H1 (cell line): Measurements from ENCODE around the gene TMEM252. TPM values are rescaled to one million over a fixed set of nuclear protein-coding genes. Genes with fewer than 3 reads are reported as not detected.
A peak's percentile ranks its signal among the peaks of the same experiment; 100 is the strongest.

Source experiments
- CTCF ChIA-PET: fragments of 300-600 bp; sonication (Branson Sonifier 250); formaldehyde crosslinking; loops from one replicate; lab custom pipeline; 2021; ENCODE audit not compliant: partially characterized antibody; lab: Charles Lee
- POLR2A ChIA-PET: fragments of 300-600 bp; sonication (Branson Sonifier 250); formaldehyde crosslinking; loops from one replicate; lab custom pipeline; 2021; ENCODE audit warnings: inconsistent platforms; ENCODE audit not compliant: partially characterized antibody; lab: Charles Lee
- DNase-seq, 2 experiments: peaks; one replicate each; pipeline versions ENCODE4 v3.0.0 to v3.0.0-alpha.2; 2010 to 2022; ENCODE audit warnings: low spot score in 2 of 2, low read depth in 1 of 2, mixed read lengths in 1 of 2
- FAIRE-seq: peaks from 2 replicates; lab custom pipeline; 2011; peaks lifted over from hg19 to GRCh38; lab: Jason Lieb, UNC
- H2AFZ ChIP-seq: 2 replicates; pipeline ENCODE4 v1.8.1; 2012; ENCODE audit warnings: low read length, inconsistent platforms
- H2AK5ac ChIP-seq: 2 replicates; pipeline ENCODE4 v1.6.1; 2013; ENCODE audit warnings: low read depth, low read length
- H2BK120ac ChIP-seq: replicated peaks from 2 replicates; pipeline ENCODE3; 2013; ENCODE audit warnings: low read depth, low read length, inconsistent platforms
- H2BK12ac ChIP-seq: 2 replicates; pipeline ENCODE4 v1.6.1; 2013; ENCODE audit warnings: low read depth, low read length
- H2BK15ac ChIP-seq: 2 replicates; pipeline ENCODE4 v1.6.1; 2013; ENCODE audit warnings: low read length
- H2BK20ac ChIP-seq: 2 replicates; pipeline ENCODE4 v1.6.1; 2013; ENCODE audit warnings: low read length
- H2BK5ac ChIP-seq: 2 replicates; pipeline ENCODE4 v1.6.1; 2013; ENCODE audit warnings: low read depth, low read length
- H3K14ac ChIP-seq: 2 replicates; pipeline ENCODE4 v1.6.1; 2013; ENCODE audit warnings: inconsistent platforms; ENCODE audit not compliant: insufficient read length
- H3K18ac ChIP-seq: 2 replicates; pipeline ENCODE4 v1.6.1; 2013; ENCODE audit warnings: low read length; ENCODE audit errors: extremely low read depth
- H3K23ac ChIP-seq: 2 replicates; pipeline ENCODE4 v1.6.1; 2013; ENCODE audit warnings: inconsistent platforms; ENCODE audit not compliant: insufficient read length
- H3K23me2 ChIP-seq: 2 replicates; pipeline ENCODE4 v1.6.1; 2013; ENCODE audit warnings: low read depth, low read length
- H3K27ac ChIP-seq: 2 replicates; pipeline ENCODE4 v1.6.1; 2011; ENCODE audit warnings: low read depth, low read length, inconsistent platforms
- H3K27me3 ChIP-seq, 4 experiments: replicated peaks in 1 of 4; 1 replicate in 1 of 4; 2 replicates in 3 of 4; pipeline versions ENCODE4 v1.6.1 to v1.8.1; 2011 to 2013; ENCODE audit warnings: low read length in 3 of 4, mild to moderate bottlenecking in 3 of 4, inconsistent platforms in 2 of 4, mixed read lengths in 2 of 4, moderate library complexity in 1 of 4; ENCODE audit not compliant: control insufficient read depth in 3 of 4, insufficient read depth in 3 of 4; ENCODE audit errors: extremely low read depth in 1 of 4
- H3K36me3 ChIP-seq, 4 experiments: 2 replicates each; pipeline versions ENCODE4 v1.6.1 to v1.8.1; 2011 to 2013; ENCODE audit warnings: mild to moderate bottlenecking in 4 of 4, low read length in 3 of 4, moderate library complexity in 2 of 4, control low read depth in 1 of 4, inconsistent platforms in 1 of 4; ENCODE audit not compliant: insufficient read depth in 4 of 4, control insufficient read depth in 2 of 4
- H3K4ac ChIP-seq: replicated peaks from 2 replicates; pipeline ENCODE3; 2013; ENCODE audit warnings: low read length, low read depth, mixed read lengths, inconsistent platforms; ENCODE audit not compliant: insufficient read length
- H3K4me1 ChIP-seq, 4 experiments: replicated peaks in 1 of 4; 1 replicate in 1 of 4; 2 replicates in 3 of 4; pipeline versions ENCODE4 v1.6.1 to v1.8.1; 2011 to 2013; ENCODE audit warnings: low read length in 3 of 4, inconsistent platforms in 2 of 4, mixed read lengths in 1 of 4; ENCODE audit not compliant: insufficient read depth in 4 of 4, control insufficient read depth in 3 of 4
- H3K4me2 ChIP-seq, 2 experiments: 2 replicates each; pipeline versions ENCODE4 v1.6.1 to v1.8.1; 2011 to 2013; ENCODE audit warnings: low read depth in 2 of 2, low read length in 2 of 2, control low read depth in 1 of 2, inconsistent platforms in 1 of 2, mild to moderate bottlenecking in 1 of 2; ENCODE audit not compliant: insufficient read depth in 1 of 2
- H3K4me3 ChIP-seq, 4 experiments: fragments of 200-600, 300-600 bp in 1 of 4; sonication (generic), shearing (Covaris generic), sonication (Bioruptor Twin) in 1 of 4; 2 replicates each; pipeline versions ENCODE4 v1.5.1 to v1.8.1; 2011 to 2016; ENCODE audit warnings: low read length in 4 of 4, low read depth in 3 of 4, control low read depth in 2 of 4, inconsistent platforms in 2 of 4, mild to moderate bottlenecking in 2 of 4, mixed read lengths in 1 of 4, moderate library complexity in 1 of 4; ENCODE audit not compliant: insufficient read depth in 2 of 4; ENCODE audit errors: extremely low read depth in 1 of 4
- H3K56ac ChIP-seq: replicated peaks from 2 replicates; pipeline ENCODE3; 2013; ENCODE audit warnings: low read depth, mild to moderate bottlenecking, mixed read lengths, low read length, inconsistent platforms; ENCODE audit not compliant: insufficient read length
- H3K79me1 ChIP-seq: 2 replicates; pipeline ENCODE4 v1.6.1; 2013; ENCODE audit warnings: low read depth, low read length, control low read depth
- H3K79me2 ChIP-seq, 2 experiments: 2 replicates each; pipeline versions ENCODE4 v1.6.1 to v1.8.1; 2012 to 2013; ENCODE audit warnings: low read length in 2 of 2, mild to moderate bottlenecking in 2 of 2, inconsistent platforms in 1 of 2; ENCODE audit not compliant: insufficient read depth in 2 of 2, control insufficient read depth in 1 of 2
- H3K9ac ChIP-seq, 4 experiments: replicated peaks in 1 of 4; 1 replicate in 1 of 4; 2 replicates in 3 of 4; pipeline versions ENCODE4 v1.6.1 to v1.8.1; 2011 to 2013; ENCODE audit warnings: low read depth in 3 of 4, low read length in 3 of 4, control low read depth in 2 of 4, mild to moderate bottlenecking in 2 of 4, moderate library complexity in 2 of 4, inconsistent platforms in 1 of 4; ENCODE audit errors: extremely low read depth in 1 of 4
- H3K9me3 ChIP-seq, 2 experiments: 2 replicates each; pipeline versions ENCODE4 v1.6.1 to v1.8.1; 2012 to 2013; ENCODE audit warnings: mild to moderate bottlenecking in 2 of 2, moderate library complexity in 2 of 2, control low read depth in 1 of 2, inconsistent platforms in 1 of 2, low read depth in 1 of 2, low read length in 1 of 2, mixed read lengths in 1 of 2; ENCODE audit not compliant: insufficient read depth in 2 of 2
- H4K20me1 ChIP-seq, 2 experiments: replicated peaks in 1 of 2; 2 replicates each; pipeline versions ENCODE3 to v1.8.1; 2011 to 2013; ENCODE audit warnings: inconsistent platforms in 2 of 2, low read length in 2 of 2, mild to moderate bottlenecking in 1 of 2; ENCODE audit not compliant: insufficient read depth in 2 of 2, control insufficient read depth in 1 of 2
- H4K5ac ChIP-seq: 2 replicates; pipeline ENCODE4 v1.6.1; 2013; ENCODE audit warnings: low read length, low read depth, mixed read lengths, inconsistent platforms; ENCODE audit not compliant: insufficient read length
- H4K8ac ChIP-seq: 2 replicates; pipeline ENCODE4 v1.8.0; 2013; ENCODE audit warnings: mild to moderate bottlenecking, moderate library complexity, low read length, inconsistent platforms; ENCODE audit not compliant: insufficient read depth; ENCODE audit errors: extremely low read depth
- H4K91ac ChIP-seq: replicated peaks from 2 replicates; pipeline ENCODE3; 2013; ENCODE audit warnings: low read length, mixed read lengths, inconsistent platforms; ENCODE audit not compliant: insufficient read length
- CEBPB ChIP-seq: IDR thresholded peaks from 2 replicates; pipeline ENCODE4 v1.6.1; 2012; ENCODE audit warnings: low read depth, low read length
- E2F6 ChIP-seq: IDR thresholded peaks from 2 replicates; pipeline ENCODE4 v1.6.1; 2012; ENCODE audit warnings: inconsistent platforms
- WGBS, 2 experiments: shearing (Covaris generic) in 1 of 2; methylation state at CpG; one replicate each; pipeline versions ENCODE4 v1.1.6 to v1.1.7; 2013 to 2015; ENCODE audit warnings: low lambda C conversion rate in 2 of 2, mixed read lengths in 2 of 2, inconsistent platforms in 1 of 2, low coverage in 1 of 2, missing lambda C conversion rate in 1 of 2; ENCODE audit not compliant: insufficient replicate concordance in 2 of 2, insufficient coverage in 1 of 2, insufficient read length in 1 of 2; ENCODE audit errors: extremely low coverage in 1 of 2, missing lambda C conversion rate in 1 of 2; 5-methylcytosine and 5-hydroxymethylcytosine counted together
- polyA plus RNA-seq, 7 experiments: library from polyadenylated mRNA; depleted of rRNA in 3 of 7; stranded (reverse) in 5 of 7; unstranded in 2 of 7; fragments of >200 nt in 5 of 7; fragments of 200-250 nt in 2 of 7; gene quantifications; 1 replicate in 5 of 7; 2 replicates in 1 of 7; 4 replicates in 1 of 7; pipeline versions ENCODE4 v1.2.1 to v1.2.3, GENCODE V29; 2011 to 2013; ENCODE audit warnings: missing spikeins in 2 of 7, mixed read lengths in 2 of 7
- total RNA-seq: library from RNA; stranded (reverse); fragmentation: NEBNext Ultra II Directional; extraction: Animal tissue kit (Norgen Biotek cat#: 25700); gene quantifications from 2 replicates; pipeline ENCODE4 v1.2.1, GENCODE V29; 2021

Gene TMEM252
- total and polyA plus RNA-seq, 2 of the 8 experiments (the other 6 are each of a cell fraction or from before 2014, with no cell fraction given), result not detected

- H3K4me2 ChIP-seq, result no peak overlapping the region
- no peak overlapping the region for H3K4ac ChIP-seq
- no peak overlapping the region for H2BK5ac ChIP-seq
- no peak overlapping the region for H2AK5ac ChIP-seq
- H3K79me1 ChIP-seq, result no peaks in the 10 kb centered on the region
- H3K79me2 ChIP-seq, result no peaks in the 10 kb centered on the region
- H3K56ac ChIP-seq, result no peak overlapping the region
- H4K8ac ChIP-seq, result no peak overlapping the region
- H4K91ac ChIP-seq, result no peak overlapping the region
- H3K23ac ChIP-seq, result no peak overlapping the region
- H3K14ac ChIP-seq, result no peak overlapping the region
- H3K18ac ChIP-seq, result no peak overlapping the region
- 80% methylated on average over 9 of the region's 9 CpGs; no CpG with 5 or more reads in 1 of the 2 experiments for WGBS, 2 experiments
- no peaks in the 10 kb centered on the region for H3K23me2 ChIP-seq
- no peak for TF ChIP-seq E2F6
- peak; percentile 14; the same call in 1 of the 2 replicates for TF ChIP-seq CEBPB
- no peak overlapping the region for H2AFZ ChIP-seq
- no peak overlapping the region for H3K9ac ChIP-seq
- peaks cover 5 to 40% (median 26%) of the 10 kb centered on the region in 4 experiments for H3K27me3 ChIP-seq
- POLR2A ChIA-PET, result no interaction called here
- H3K27ac ChIP-seq, result no peak overlapping the region
- H2BK120ac ChIP-seq, result no peak overlapping the region
- H2BK20ac ChIP-seq, result no peak overlapping the region
- H3K36me3 ChIP-seq, result no peaks in the 10 kb centered on the region
- no peak overlapping the region for H4K5ac ChIP-seq
- DNase-seq (no peak), FAIRE-seq (no peak)
- H3K4me1 ChIP-seq, result no peaks in the 10 kb centered on the region
- no peak overlapping the region for H3K4me3 ChIP-seq
- no peaks in the 10 kb centered on the region for H4K20me1 ChIP-seq
- H2BK12ac ChIP-seq, result no peak overlapping the region
- CTCF ChIA-PET, result interaction anchor here (0.5 to 1.8 kb wide), 5 partner anchors 10 to 524 kb away, joined by 3 to 6 read pairs (median 3); no protein-coding TSS in a partner anchor
- no peaks in the 10 kb centered on the region for H3K9me3 ChIP-seq
- no peak overlapping the region for H2BK15ac ChIP-seq
Observed at GRCh38 chr9:68500457-68501381, 40.0 kb downstream of the TMEM252 start.
